Measurements from ENCODE around the gene NPPB. TPM values are rescaled to one million over a fixed set of nuclear protein-coding genes. Genes with fewer than 3 reads are reported as not detected.
"Not testable (repeated sequence)": the region's sequence is repeated elsewhere in the genome, so short reads cannot be mapped to it uniquely, and the experiment has no call there.

The NPPB gene
- total RNA-seq = 2.5 and 5.4 TPM in 2 replicates

DNA sequence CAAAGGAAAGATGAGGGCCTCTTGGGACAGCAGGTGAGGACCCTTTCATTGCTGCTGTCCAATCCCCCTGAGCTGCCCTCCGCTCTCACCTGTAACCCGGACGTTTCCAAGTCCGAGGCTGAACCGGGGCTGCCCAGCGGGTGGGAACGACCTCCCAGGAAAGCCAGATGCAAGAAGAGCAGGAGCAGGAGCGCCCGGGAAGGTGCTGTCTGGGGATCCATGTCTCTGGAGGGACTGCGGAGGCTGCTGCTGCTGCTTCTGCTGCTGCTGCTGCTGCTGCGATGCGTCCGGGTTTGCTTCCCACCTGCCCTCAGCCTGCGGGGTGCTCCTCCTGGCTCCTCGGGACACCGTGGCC lies at the start of gene NPPB:
Gene NPPB (minus strand): TSS at position 333 of the 355 bp plus-strand sequence. CDS start 112 bp downstream, at position 221.
- H3K36me3 ChIP-seq (ENCODE audit: control insufficient read depth, insufficient read depth, low read length) = no peaks in the 10 kb centered on the region
- TF ChIP-seq, protein P1, sequence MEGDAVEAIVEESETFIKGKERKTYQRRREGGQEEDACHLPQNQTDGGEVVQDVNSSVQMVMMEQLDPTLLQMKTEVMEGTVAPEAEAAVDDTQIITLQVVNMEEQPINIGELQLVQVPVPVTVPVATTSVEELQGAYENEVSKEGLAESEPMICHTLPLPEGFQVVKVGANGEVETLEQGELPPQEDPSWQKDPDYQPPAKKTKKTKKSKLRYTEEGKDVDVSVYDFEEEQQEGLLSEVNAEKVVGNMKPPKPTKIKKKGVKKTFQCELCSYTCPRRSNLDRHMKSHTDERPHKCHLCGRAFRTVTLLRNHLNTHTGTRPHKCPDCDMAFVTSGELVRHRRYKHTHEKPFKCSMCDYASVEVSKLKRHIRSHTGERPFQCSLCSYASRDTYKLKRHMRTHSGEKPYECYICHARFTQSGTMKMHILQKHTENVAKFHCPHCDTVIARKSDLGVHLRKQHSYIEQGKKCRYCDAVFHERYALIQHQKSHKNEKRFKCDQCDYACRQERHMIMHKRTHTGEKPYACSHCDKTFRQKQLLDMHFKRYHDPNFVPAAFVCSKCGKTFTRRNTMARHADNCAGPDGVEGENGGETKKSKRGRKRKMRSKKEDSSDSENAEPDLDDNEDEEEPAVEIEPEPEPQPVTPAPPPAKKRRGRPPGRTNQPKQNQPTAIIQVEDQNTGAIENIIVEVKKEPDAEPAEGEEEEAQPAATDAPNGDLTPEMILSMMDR (IDR thresholded peaks at IDR 0.05; ENCODE audit: insufficient read depth, low read length, poor library complexity, severe bottlenecking) = no peak
- H3K27me3 ChIP-seq (ENCODE audit: control insufficient read depth, insufficient read depth, low read length) = peaks cover 38% of the 10 kb centered on the region
- no peak for DNase-seq (ENCODE audit: low read depth)
- no peak within 1 kb of the TSS for H3K4me3 ChIP-seq (ENCODE audit: low read depth, low read length)

DNA sequence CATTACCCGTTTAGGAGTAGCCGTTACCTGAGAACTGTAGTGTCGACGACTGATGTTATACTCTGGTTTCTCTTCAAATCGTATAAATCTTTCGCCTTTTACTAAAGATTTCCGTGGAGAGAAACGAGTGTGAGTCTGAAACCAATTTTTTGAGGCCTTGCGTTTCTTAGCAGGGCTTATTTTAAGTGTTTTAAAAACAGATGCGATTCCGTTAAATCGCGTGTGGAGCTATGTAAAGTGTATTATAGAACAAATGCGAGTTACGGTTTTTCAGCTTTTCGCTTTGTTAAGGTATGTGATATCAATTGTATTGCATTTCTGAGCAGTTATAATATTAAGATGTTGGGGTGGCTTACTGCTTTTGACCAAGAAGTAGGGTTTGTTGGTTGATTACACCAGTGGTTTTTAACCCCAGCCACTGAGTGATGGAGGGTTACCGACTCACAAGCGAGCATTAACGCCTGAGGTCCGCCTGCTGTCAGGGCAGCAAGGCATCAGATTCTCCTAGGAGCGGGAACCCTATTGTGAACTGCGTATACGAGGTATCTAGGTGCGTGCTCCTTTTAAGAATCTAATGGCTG lies 49.4 kb upstream of the NPPB start:
- TF ChIP-seq, protein P1 (IDR thresholded peaks at IDR 0.05; ENCODE audit: insufficient read depth, low read length, poor library complexity, severe bottlenecking) = no peak
- H3K4me3 ChIP-seq (ENCODE audit: low read depth, low read length) = peak overlapping the region; percentile 46
- H3K36me3 ChIP-seq (ENCODE audit: control insufficient read depth, insufficient read depth, low read length) = no peaks in the 10 kb centered on the region
- peak; percentile 90 for DNase-seq (ENCODE audit: low read depth)
- H3K27me3 ChIP-seq (ENCODE audit: control insufficient read depth, insufficient read depth, low read length) = no peaks in the 10 kb centered on the region

DNA sequence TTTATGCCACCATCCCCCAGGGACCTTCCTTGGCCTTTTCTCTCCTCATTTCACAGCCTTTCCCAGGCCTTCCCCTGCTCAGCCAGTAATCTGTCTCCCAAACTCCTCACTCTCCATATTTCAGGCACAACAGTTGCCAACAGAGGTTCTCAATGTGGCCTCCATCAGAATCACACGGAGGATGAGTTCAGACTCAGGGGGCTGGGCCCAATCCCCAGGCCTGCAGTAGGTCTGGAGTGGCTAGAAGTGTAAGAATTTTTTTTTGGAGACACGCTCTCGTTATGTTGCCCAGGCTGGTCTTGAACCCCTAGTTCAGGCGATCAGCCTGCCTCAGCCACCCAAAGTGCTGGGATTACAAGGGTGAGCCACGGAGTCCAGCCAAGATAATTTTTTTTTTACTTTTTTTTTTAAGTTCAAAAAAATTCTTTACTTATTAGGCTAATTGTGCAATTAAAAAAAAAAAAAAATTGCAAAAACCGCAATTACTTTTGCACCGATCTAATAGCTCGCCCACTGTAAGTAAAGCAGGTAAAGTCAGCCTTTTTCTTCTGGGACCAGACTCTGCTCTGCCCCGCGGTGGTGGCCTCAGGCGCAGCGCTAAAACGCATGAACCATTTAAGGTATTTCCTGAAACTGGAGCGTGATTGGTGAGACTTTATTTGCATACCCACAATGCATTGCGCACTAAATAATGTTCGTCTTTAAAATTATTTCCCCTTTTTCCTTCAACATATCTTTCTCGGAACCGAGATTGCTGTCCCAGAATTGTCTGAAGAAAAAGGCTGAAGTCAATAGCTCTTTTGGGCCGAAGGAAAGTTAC lies 48.7 kb upstream of the NPPB start:
- TF ChIP-seq, protein P1 (IDR thresholded peaks at IDR 0.05; ENCODE audit: insufficient read depth, low read length, poor library complexity, severe bottlenecking) = peak; percentile 90
- Histone ChIP-seq H3K4me3 (ENCODE audit: low read depth, low read length) (no peak overlapping the region), H3K27me3 (ENCODE audit: control insufficient read depth, insufficient read depth, low read length) (no peaks in the 10 kb centered on the region), H3K36me3 (ENCODE audit: control insufficient read depth, insufficient read depth, low read length) (no peaks in the 10 kb centered on the region)
- DNase-seq (ENCODE audit: low read depth) = peak; percentile 77

GRCh38 chr1:11906870-11907269 lies 48.1 kb upstream of the NPPB start:
- no peaks in the 10 kb centered on the region for H3K27me3 ChIP-seq (ENCODE audit: control insufficient read depth, insufficient read depth, low read length)
- TF ChIP-seq, protein P1 (IDR thresholded peaks at IDR 0.05; ENCODE audit: insufficient read depth, low read length, poor library complexity, severe bottlenecking) = no peak
- DNase-seq (ENCODE audit: low read depth) = no peak

DNA sequence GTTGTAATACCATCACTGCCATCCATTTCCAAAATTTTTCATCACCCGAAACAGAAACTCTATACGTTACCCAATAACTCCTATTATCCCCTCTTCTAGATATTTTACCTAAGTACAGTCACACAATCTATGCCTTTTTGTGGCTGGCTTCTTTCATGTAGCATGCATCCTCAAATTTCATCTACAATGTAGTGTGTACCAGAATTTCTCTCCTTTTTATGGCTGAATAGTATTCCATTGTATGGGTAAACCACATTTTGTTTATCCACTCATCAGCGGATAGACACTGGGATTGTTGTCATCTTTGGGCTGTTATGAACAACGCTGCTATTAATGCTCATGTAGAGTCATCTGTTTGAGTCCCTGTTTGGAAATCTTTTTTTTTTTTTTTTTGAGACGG lies 46.2 kb upstream of the NPPB start:
- Histone ChIP-seq H3K4me3 (ENCODE audit: low read depth, low read length) (no peak overlapping the region), H3K36me3 (ENCODE audit: control insufficient read depth, insufficient read depth, low read length) (no peaks in the 10 kb centered on the region), H3K27me3 (ENCODE audit: control insufficient read depth, insufficient read depth, low read length) (no peaks in the 10 kb centered on the region)
- no peak for DNase-seq (ENCODE audit: low read depth)
- TF ChIP-seq, protein P1 (IDR thresholded peaks at IDR 0.05; ENCODE audit: insufficient read depth, low read length, poor library complexity, severe bottlenecking) = no peak

More at GRCh38 chr1:11906870-11907269, 48.1 kb upstream of the NPPB start:
- H3K4me3 ChIP-seq (ENCODE audit: low read depth, low read length) = no peak overlapping the region
- H3K36me3 ChIP-seq (ENCODE audit: control insufficient read depth, insufficient read depth, low read length) = no peaks in the 10 kb centered on the region

GRCh38 chr1:11904156-11904555 lies 45.4 kb upstream of the NPPB start:
- DNase-seq (ENCODE audit: low read depth); H3K36me3 ChIP-seq (ENCODE audit: control insufficient read depth, insufficient read depth, low read length); H3K27me3 ChIP-seq (ENCODE audit: control insufficient read depth, insufficient read depth, low read length); H3K4me3 ChIP-seq (ENCODE audit: low read depth, low read length): not testable (repeated sequence)

Measured in kidney epithelial cell (primary cell).